ENCODE results near the gene ANKLE1.

Gene ANKLE1

DNA sequence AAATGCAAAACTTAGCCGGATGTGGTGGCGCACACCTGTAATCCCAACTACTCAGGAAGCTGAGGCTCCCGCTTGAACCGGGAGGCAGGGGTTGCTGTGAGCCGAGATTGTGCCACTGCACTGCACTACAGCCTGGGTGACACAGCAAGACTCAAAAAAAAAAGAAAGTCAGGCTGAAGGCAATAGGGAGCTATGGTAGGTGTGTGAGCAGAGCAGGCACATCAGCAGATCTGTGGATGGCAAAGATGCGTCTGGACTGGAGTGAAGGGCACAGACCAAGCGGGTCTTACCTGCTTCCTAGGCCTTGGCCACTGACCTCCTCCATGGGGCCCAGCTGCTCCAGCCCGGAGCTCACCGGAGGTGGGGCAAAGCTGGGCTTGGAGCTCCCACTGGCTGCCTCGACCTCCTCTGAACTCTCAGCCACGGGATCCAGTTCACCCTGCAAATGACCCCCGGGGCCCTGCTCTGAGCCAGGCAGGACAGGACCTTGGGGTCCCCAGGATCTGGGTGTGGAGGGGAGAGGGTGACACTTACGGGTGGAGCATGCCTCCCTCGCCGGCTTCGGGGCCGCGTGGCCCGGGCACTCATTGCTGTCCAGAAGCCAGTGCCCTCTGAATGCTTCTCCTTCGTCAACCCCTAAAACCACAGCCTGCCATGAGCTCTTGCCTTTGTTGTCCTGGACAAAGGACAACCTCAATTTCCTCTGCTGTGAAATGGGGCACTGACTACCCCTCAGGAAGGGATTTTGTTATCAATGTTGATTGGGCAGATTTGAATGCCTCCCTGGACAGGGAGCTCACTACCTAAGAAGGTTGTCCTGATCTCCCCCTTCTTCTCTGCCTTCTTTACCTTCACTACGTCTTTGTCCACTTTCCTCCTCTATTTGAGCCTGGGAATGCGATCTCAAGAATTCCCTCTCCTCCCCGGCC lies 17.7 kb upstream of the ANKLE1 start:
- TF ChIP-seq ARNTL (CRISPR knock-in tag; IDR thresholded peaks at IDR 0.05; ENCODE audit: borderline replicate concordance, low read depth) (no peak), ZFP3 (CRISPR knock-in tag; IDR thresholded peaks at IDR 0.05) (no peak), TOX (CRISPR knock-in tag; IDR thresholded peaks at IDR 0.05; ENCODE audit: borderline replicate concordance) (no peak), SNAI2 (CRISPR knock-in tag; IDR thresholded peaks at IDR 0.05) (no peak), OSR1 (CRISPR knock-in tag; IDR thresholded peaks at IDR 0.05) (no peak), ZNF8 (CRISPR knock-in tag; IDR thresholded peaks at IDR 0.05) (no peak), ZNF70 (CRISPR knock-in tag; IDR thresholded peaks at IDR 0.05) (no peak), ZC3H10 (CRISPR knock-in tag; IDR thresholded peaks at IDR 0.05) (no peak), TCF4 (CRISPR knock-in tag; IDR thresholded peaks at IDR 0.05; ENCODE audit: borderline replicate concordance) (no peak), PPARA (CRISPR knock-in tag; IDR thresholded peaks at IDR 0.05; ENCODE audit: borderline replicate concordance) (no peak), GLIS3 (CRISPR knock-in tag; IDR thresholded peaks at IDR 0.05) (no peak), CSDC2 (CRISPR knock-in tag; IDR thresholded peaks at IDR 0.05) (no peak), CREB5 (CRISPR knock-in tag; IDR thresholded peaks at IDR 0.05; ENCODE audit: low read depth) (no peak)
- TF ChIP-seq, protein P1, sequence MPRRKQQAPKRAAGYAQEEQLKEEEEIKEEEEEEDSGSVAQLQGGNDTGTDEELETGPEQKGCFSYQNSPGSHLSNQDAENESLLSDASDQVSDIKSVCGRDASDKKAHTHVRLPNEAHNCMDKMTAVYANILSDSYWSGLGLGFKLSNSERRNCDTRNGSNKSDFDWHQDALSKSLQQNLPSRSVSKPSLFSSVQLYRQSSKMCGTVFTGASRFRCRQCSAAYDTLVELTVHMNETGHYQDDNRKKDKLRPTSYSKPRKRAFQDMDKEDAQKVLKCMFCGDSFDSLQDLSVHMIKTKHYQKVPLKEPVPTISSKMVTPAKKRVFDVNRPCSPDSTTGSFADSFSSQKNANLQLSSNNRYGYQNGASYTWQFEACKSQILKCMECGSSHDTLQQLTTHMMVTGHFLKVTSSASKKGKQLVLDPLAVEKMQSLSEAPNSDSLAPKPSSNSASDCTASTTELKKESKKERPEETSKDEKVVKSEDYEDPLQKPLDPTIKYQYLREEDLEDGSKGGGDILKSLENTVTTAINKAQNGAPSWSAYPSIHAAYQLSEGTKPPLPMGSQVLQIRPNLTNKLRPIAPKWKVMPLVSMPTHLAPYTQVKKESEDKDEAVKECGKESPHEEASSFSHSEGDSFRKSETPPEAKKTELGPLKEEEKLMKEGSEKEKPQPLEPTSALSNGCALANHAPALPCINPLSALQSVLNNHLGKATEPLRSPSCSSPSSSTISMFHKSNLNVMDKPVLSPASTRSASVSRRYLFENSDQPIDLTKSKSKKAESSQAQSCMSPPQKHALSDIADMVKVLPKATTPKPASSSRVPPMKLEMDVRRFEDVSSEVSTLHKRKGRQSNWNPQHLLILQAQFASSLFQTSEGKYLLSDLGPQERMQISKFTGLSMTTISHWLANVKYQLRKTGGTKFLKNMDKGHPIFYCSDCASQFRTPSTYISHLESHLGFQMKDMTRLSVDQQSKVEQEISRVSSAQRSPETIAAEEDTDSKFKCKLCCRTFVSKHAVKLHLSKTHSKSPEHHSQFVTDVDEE (CRISPR knock-in tag; IDR thresholded peaks at IDR 0.05), result no peak
- TF ChIP-seq, protein P2, sequence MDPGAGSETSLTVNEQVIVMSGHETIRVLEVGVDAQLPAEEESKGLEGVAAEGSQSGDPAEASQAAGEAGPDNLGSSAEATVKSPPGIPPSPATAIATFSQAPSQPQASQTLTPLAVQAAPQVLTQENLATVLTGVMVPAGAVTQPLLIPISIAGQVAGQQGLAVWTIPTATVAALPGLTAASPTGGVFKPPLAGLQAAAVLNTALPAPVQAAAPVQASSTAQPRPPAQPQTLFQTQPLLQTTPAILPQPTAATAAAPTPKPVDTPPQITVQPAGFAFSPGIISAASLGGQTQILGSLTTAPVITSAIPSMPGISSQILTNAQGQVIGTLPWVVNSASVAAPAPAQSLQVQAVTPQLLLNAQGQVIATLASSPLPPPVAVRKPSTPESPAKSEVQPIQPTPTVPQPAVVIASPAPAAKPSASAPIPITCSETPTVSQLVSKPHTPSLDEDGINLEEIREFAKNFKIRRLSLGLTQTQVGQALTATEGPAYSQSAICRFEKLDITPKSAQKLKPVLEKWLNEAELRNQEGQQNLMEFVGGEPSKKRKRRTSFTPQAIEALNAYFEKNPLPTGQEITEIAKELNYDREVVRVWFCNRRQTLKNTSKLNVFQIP (CRISPR knock-in tag; IDR thresholded peaks at IDR 0.05; ENCODE audit: borderline replicate concordance, low read depth), result no peak
- TF ChIP-seq, protein P3, sequence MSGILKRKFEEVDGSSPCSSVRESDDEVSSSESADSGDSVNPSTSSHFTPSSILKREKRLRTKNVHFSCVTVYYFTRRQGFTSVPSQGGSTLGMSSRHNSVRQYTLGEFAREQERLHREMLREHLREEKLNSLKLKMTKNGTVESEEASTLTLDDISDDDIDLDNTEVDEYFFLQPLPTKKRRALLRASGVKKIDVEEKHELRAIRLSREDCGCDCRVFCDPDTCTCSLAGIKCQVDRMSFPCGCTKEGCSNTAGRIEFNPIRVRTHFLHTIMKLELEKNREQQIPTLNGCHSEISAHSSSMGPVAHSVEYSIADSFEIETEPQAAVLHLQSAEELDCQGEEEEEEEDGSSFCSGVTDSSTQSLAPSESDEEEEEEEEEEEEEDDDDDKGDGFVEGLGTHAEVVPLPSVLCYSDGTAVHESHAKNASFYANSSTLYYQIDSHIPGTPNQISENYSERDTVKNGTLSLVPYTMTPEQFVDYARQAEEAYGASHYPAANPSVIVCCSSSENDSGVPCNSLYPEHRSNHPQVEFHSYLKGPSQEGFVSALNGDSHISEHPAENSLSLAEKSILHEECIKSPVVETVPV (CRISPR knock-in tag; IDR thresholded peaks at IDR 0.05), result no peak
- no peak for ATAC-seq

DNA sequence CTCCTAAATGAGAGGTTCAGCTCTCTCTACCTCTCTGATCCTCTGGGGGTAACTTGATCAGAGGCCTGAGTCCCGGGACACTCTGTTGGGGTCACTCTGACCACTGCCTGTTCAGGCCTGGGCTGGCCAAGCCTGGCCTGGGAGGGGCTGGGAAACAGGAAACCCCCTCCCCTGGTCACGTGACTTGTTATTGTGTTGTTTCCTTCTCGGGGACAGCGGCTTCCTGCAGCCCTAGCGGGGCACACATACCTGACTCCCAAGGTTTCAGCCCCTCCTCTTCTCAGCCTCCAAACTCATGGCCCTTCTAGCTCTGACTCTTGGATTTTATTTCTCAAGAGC lies 17.1 kb upstream of the ANKLE1 start, which contains the start of gene USHBP1:
USHBP1 (minus strand) TSS at position 105 of the 339 bp plus-strand sequence. CDS start 446 bp downstream, outside the sequence.
- ATAC-seq, result no peak
- no peak for TF ChIP-seq ESRRG (CRISPR knock-in tag; IDR thresholded peaks at IDR 0.05)
- no peak for TF ChIP-seq ISL1 (CRISPR knock-in tag; IDR thresholded peaks at IDR 0.05)
- TF ChIP-seq, protein P1 (CRISPR knock-in tag; IDR thresholded peaks at IDR 0.05), result no peak
- TF ChIP-seq BACH2 (CRISPR knock-in tag; IDR thresholded peaks at IDR 0.05; ENCODE audit: borderline replicate concordance), result no peak
- TF ChIP-seq ZNF565 (CRISPR knock-in tag; conservative IDR thresholded peaks at IDR 0.05; ENCODE audit: low read depth), result no peak
- TF ChIP-seq, protein P3 (CRISPR knock-in tag; IDR thresholded peaks at IDR 0.05), result no peak
